GM12892 (cell line): Measurements from ENCODE around the gene KLHL2.
"Not testable (repeated sequence)": the region's sequence is repeated elsewhere in the genome, so short reads cannot be mapped to it uniquely, and the experiment has no call there.

ENCODE experiments used
- DNase-seq: peaks from one replicate; pipeline ENCODE4 v3.0.0; 2011; ENCODE audit not compliant: insufficient read length
- FAIRE-seq: peaks from 2 replicates; lab custom pipeline; 2011; peaks lifted over from hg19 to GRCh38; lab: Jason Lieb, UNC
- POLR2A ChIP-seq: IDR thresholded peaks from 2 replicates; pipeline ENCODE4 v1.6.1; 2011; ENCODE audit warnings: low read depth, low read length, control low read depth
- POLR2AphosphoS5 ChIP-seq: IDR thresholded peaks from 2 replicates; pipeline ENCODE4 v1.6.1; 2011; ENCODE audit warnings: low read depth, low read length, control low read depth
- TAF1 ChIP-seq: IDR thresholded peaks from 2 replicates; pipeline ENCODE4 v1.6.1; 2011; ENCODE audit warnings: low read depth, mild to moderate bottlenecking, control low read depth, low read length, borderline replicate concordance

Gene KLHL2

DNA sequence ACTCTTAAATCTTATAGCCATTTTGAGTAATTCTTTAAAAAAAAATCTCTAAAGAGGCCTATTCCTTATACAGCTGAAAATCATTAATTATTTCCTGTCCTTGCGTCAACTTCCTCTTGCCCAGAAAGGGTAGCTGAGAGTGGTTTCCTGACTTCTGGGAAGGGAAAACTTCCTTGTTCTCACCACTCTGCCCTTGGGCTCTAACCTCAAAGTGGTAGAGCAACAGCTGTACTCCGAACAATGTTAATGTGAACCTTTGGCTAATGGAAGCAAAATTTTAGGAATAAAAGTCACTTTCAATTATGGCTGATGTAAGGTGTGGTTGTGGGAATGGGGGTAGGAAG, 15.3 kb downstream of the KLHL2 start:
- TF ChIP-seq POLR2AphosphoS5 (no peak), TAF1 (no peak), POLR2A (no peak)
- no peak for FAIRE-seq
- DNase-seq = no peak

DNA sequence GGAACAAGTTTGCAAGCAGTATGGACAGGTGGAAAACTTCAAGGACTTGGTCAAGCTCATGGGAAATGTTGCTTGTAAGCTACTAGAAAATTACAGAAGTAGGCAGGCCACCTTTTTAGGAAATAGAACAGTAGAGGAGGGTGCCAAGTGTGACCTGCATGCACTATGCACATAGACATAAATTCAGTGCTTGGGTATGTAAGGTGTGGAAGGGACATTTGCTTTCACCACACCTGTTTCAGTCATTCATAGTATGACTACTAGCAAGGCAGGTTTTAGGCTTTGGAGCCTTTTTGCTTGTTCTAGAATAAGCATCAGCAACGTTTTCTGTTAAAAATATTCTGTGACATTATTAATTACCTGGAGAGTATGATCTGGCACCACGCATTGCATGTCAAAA, 20.0 kb downstream of the KLHL2 start:
- not testable (repeated sequence) for FAIRE-seq, DNase-seq

DNA sequence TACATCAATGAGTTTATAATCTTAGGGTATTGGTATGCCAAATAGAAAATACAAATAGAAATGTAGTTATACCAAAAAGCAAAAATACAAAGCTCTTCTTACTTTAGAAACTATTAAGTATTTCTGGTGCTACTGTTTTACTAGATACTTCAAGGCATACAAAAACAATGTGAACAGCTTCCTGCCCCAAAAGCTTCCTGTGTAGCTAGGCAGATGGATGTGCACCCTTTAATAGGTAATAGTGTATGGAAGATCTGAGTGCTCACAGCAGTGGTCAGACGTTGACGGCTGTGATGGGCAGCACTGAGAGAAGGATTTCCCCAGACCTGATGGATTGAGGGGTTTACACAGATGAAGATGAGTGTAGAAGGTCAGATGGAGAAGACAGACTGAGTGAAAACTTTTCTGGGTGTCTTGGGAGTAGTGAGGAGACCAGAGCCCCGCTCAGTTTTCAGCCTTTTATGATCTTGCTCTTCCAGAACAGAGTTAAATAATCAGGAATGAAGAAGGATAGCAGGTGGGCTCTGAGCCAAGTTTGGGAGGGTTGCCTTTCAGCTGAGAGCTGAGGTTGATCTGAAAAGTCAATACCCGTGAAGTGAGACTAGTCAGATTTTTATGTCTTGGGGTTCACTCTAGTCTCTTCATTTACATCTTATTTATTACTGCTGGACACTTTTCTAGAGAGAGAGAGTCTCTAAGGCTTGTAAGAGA, 22.3 kb downstream of the KLHL2 start:
- peak; percentile 86 for FAIRE-seq
- not testable (repeated sequence) for DNase-seq

DNA sequence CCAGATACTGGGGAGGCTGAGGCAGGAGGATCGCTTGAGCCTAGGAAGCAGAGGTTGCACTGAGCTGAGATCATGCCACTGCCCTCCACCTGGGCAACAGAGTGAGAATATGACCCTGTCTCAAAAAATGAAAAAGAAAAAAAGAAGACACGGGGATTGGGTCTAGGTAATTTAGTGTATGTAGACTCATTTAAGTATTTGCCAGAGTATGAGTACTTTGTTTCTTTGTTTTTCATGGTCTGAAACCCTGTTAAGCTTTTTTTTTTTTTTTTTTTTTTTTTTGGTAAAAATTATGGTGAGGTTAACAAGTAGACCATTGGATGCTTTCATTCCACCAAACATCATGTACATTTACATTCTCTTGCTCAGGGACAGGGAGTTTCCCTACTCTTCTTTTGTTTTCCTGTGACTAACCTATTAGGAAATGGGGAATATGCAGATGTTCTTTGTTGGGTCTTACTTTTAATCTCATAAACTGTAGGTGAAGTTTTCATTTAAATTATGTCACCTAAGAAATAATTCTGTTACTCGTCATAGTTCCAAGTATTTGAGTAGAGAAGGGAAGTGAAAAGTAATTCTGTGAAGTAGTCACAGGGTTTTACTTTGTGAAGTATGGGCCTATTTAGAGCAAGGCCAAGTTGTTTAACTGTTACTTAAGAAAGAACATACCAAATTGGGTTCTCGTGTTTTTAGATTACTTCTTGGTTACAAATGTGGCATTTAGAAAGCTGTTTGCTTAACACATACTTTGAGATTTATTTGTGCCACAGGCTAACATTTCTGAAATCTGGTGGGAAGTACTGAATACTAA, 25.5 kb downstream of the KLHL2 start:
- not testable (repeated sequence) for DNase-seq
- FAIRE-seq = peak; percentile 72

DNA sequence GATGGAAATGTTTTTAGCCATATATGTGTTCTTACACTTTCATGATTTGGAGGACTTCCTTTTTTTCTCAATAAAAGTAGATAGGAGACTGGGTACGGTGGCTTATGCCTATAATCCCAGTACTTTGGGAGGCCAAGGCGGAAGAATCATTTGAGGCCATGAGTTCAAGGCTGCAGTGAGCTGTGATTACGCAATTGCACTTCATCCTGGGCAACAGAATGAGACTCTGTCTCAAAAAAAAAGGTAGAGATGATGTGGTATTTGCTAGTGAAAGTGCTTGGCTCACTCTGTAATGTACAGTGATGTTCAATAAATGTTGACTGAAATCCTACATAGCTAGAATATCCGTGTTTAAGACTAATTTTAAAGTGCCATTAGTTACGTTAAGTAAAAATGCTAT, 27.4 kb downstream of the KLHL2 start:
- TF ChIP-seq TAF1 = no peak
- TF ChIP-seq POLR2AphosphoS5 = no peak
- TF ChIP-seq POLR2A = no peak
- DNase-seq (no peak), FAIRE-seq (no peak)

DNA sequence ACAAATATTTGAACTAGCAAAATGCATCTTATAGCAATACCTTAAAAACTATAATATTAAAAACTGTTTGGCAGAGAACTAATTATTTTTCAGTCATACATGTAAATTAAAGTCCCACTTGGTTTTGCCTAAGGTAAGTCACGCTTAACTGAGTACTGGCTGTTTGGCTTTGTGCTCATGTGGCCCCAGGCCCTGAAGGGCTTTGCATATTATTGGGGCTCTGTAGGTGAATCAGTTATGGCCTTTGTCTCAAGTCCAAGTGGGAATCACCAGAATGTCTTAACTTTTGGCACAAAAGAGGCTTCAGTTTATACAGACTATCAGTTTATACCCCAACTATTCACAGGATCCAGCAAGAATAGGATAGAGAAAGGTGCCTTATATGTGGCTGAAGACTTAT, 29.5 kb downstream of the KLHL2 start:
- FAIRE-seq, DNase-seq: not testable (repeated sequence)

DNA sequence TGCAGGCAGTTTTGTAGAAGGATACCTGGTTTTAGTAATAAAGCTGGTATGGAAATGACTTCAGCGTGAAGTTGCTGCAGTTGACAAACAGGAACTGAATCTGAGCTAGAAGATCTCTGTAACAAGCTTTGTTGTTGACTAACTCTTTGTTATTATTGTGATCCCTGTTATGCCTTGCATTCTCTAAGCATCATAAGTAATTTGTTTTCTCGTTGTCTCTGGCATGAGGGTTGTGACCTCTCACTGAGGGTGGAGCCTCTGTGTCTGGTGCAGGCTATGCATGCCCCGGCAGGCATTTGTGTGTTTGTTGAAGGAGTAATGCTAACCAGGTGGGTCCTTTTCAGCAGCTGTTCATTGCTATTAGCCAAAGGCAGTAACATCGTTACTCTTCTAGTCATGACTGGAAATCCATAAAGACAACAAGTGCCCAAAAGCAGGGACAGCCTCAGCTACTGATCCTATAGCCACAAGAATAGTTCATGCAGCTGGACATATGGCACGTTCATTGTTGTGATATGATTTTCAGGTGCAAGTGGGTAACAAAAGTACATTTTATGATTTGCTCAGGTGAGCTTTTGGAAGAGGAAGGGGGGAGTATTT, 30.8 kb downstream of the KLHL2 start:
- FAIRE-seq = peak; percentile 75
- not testable (repeated sequence) for DNase-seq

DNA sequence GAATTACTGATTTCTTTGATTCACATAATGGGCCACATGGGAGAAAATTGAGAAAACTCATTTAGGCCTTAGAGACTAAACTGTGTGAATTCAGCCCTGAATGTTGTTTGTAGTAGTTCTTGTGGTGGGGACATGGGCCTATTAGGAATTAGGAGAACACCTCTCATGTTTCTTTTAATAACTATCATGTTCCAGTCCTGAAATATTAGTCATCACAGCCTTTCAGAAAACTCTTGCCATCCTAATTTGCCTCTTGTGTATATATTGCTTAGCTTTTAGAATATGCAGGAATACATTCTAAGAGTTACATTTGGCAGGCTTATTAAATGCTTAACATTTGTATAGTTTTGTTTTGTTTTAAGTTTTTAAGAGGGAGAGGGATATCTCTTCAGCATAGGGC, 33.4 kb downstream of the KLHL2 start:
- not testable (repeated sequence) for DNase-seq

DNA sequence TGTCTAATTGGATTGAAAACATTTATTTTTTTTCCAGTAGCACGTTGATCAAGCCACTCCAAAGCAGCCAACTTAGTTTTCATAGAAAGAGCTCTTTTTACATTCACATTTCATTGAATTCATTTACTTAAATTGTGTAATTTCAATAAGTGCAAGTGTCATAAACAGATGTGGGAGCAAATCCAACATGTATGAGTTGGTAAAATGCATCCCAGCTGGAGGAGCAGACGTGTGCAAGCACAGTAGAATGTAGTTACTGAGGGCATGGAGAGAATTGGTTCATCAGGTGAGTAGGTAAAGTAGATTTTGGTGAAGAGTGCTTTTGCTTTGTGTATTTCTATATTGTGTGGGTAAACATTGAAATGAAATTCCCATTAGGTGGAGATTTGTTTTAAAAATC, 36.8 kb downstream of the KLHL2 start:
- not testable (repeated sequence) for DNase-seq, FAIRE-seq

More for the DNA sequence above, 33.4 kb downstream of the KLHL2 start:
- peak; percentile 58 for FAIRE-seq

DNA sequence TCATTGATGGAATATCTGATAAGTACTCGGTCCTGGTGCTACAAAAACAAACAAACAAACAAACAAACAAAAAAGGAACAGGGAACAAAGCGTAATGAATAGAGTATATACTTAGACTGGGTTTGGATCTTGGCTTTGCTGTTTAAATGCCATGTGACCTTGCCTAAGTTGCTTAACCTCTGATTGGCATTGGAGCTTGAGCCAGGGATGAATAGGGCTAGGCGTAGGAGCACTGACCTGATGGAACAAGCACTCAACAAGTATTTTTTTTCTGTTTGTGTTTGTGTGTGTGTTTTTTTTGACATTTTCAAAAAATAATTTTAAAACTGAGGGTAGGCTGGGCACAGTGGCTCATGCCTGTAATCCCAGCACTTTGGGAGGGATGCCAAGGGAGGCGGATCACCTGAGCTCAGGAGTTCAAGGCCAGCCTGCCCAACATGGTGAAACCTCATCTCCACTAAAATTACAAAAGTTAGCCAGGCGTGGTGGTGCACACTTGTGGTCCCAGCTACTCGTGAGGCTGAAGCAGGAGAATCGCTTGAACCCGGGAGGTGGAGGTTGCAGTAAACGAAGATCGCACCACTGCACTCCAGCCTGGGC, 37.3 kb downstream of the KLHL2 start:
- FAIRE-seq, DNase-seq: not testable (repeated sequence)

DNA sequence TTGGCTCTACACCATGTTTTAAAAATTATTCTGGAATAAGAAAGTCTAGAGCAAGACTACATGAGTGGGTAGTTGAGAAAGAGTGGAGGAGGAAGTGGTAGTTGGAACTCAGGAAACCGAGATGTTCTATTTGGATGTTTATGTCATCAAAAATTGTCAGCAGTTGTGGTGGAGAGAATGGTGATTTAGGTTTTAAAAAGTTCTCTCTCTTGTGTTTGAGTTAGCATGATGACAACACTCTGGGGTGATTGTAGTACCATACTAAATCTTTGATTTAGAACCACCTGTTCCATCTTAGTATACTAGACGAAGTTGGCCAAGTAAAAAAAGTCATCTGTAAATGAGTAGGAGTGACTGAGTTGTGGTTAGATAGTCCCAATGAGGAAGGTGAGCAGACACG, 40.7 kb downstream of the KLHL2 start:
- FAIRE-seq (no peak), DNase-seq (no peak)
- no peak for TF ChIP-seq POLR2A
- no peak for TF ChIP-seq TAF1
- no peak for TF ChIP-seq POLR2AphosphoS5

DNA sequence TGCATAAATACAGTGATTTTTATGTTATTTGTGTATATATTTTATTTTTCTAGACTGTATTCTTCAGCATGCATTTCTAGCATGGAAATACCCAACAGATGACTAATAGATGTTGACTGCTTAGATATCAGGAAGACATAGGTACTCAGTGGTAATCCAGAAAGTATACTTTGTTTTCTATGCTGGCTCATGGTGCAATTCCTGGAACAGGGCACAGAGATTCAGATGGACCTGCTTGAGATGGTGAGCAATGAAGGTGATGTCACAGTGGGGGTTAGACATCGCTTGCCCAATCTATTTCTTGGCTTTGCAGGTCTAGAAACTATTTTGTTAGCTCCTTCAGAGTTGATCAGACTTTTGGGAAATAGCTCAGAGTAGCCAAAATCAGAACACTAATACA, 41.5 kb downstream of the KLHL2 start:
- not testable (repeated sequence) for FAIRE-seq, DNase-seq

DNA sequence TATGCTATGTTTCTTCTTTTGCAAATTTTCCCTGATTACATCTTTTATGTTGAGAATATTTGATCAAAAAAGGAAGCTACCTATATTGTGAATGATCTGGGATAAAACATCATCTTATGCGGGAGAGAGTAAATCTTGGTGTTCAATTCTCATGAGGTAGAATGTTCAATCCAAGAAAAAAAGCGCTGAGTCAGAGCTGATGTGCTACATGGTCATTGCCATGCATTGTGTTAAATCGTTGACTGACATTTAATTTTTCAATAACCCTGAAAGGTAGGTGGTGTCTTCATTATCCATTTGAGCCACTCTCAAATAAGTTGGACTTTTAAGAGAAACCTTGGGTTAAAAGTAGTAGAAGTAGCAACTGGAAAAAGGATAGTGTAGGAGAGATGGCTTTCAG, 47.4 kb downstream of the KLHL2 start:
- peak; percentile 70 for FAIRE-seq
- DNase-seq = not testable (repeated sequence)

DNA sequence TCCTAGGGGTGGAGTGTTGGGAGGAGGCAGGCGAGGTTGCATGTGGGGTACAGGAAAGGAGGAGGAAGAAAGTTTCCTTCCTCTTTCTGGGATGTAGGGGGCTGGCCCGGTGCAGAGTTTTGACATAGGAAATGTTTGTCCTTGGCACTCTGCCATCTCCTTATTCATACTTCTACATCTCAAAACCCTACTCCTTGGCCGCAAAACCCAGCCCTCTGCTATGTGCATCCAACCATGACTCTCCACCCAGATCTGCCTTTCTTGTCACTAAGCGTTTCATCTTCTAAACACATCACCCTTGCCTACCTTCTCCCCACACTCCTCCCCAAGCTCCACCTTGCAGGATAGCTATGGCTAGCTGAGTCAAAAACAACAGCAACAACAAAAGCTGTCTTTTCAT, 48.1 kb downstream of the KLHL2 start:
- DNase-seq (peak; percentile 9), FAIRE-seq (peak; percentile 99)

DNA sequence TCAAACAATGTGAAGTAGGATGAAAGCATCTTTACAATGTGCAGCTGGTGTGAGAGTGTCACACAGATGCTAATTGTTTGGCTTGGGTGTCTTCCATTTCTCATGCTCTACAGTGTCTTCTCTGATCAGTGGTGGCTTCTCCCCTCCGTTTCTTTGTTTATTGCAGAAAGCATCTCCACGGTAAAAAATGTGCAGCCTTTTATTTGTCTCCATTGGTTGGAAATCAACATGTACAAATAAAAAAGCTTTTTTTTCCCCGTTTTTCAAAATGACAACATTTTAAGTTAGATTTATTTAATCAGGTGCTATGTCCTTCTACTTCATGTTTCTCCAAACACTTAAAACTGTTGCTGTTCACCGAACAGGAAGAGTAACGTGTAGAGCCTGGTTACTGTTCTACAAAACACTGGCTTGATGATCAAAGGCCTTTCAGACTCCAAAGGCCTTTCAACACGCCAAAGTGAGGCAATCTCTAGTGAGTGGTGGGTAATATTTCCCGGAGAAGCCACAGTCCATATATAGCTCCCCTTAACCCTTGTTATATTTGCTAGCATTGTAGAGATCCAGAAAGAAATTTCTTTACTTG, 48.8 kb downstream of the KLHL2 start:
- not testable (repeated sequence) for DNase-seq
- peak; percentile 48 for FAIRE-seq

DNA sequence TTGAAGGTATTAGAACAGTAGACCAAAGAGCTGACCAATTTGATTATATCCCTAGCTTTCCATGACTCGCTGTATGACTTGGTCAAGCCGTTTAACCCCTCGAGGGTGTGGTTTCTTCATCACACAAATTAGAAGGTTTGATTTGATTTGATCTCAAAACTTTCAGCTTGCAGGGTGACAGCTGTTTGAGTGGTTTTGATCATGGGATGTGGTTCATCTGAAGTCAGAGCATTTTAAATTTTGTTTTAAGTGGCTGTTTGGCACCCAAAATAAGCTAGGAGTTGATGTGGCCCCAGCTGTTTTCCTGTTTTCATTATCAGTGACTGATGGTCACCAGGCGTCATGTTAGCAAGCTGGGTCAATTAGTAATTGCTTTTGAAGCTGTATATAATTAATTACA, 52.4 kb downstream of the KLHL2 start:
- peak; percentile 40 for FAIRE-seq

DNA sequence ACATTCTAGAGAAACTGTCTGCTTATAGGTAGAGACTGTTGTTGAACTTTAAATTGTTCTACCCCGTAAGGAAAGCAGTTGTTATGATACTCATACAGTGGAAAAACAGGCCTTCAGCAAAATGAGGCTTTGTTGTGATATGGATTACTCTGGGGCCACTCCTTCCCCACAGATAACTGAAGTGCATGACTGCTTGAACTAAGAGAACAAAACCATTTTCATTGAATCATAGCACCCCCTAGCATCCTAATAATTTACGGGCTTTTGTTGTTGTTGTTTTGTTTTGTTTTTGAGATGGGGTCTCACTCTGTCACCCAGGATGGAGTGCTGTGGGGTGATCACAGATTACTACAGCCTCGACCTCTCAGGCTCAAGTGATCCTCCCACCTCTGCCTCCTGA, 54.9 kb downstream of the KLHL2 start:
- FAIRE-seq, DNase-seq: not testable (repeated sequence)

More for the DNA sequence above, 52.4 kb downstream of the KLHL2 start:
- not testable (repeated sequence) for DNase-seq

DNA sequence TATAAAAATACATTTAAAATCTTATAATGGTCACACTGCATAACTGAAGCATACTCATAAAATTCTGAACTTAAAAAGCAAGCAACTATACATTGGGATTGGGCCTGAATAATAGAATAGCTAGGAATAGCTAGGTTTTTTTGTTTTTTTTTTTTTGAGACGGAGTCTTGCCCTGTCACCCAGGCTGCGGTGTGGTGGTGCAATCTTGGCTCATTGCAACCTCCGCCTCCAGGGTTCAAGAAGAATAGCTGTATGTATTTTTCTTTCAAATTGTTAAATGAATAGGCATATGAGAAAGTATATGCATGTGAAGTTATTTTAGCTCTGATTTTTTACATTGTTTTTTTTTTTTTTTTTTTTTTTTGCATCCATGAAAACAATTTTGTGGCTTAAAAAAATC, 56.1 kb downstream of the KLHL2 start:
- peak; percentile 9 for FAIRE-seq
- not testable (repeated sequence) for DNase-seq

DNA sequence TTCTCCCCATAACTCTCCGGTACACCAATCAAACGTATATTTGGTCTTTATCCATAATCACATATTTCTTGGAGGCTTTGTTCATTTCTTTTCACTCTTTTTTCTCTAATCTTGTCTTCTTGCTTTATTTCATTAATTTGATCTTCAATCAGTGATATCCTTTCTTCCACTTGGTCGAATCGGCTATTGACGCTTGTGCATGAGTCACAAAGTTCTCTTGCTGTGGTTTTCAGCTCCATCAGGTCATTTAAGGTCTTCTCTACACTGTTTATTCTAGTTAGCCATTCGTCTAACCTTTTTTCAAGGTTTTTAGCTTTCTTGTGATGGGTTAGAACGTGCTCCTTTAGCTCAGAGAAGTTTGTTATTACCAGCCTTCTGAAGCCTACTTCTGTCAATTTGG, 62.6 kb downstream of the KLHL2 start:
- FAIRE-seq, DNase-seq: not testable (repeated sequence)
